ENCODE measurements around the gene MED19.
"Not testable (repeated sequence)": the region's sequence is repeated elsewhere in the genome, so short reads cannot be mapped to it uniquely, and the experiment has no call there.

MED19 gene

GRCh38 chr11:57711414-57712255 lies at the start of gene MED19:
Gene MED19 (minus strand): TSS chr11:57712215. CDS start chr11:57712179, 36 bp downstream.
- DNase-seq, result peak; percentile 86

- no peak for DNase-seq
These were observed 46.2 kb upstream of the MED19 start for GRCh38 chr11:57758174-57758573.

GRCh38 chr11:57752954-57753353 lies 40.9 kb upstream of the MED19 start:
- DNase-seq, result no peak

GRCh38 chr11:57751676-57752253 lies 39.8 kb upstream of the MED19 start, which contains the start of gene BTBD18:
Gene BTBD18 (minus strand): TSS chr11:57751819. CDS start chr11:57751188, 631 bp downstream.
- no peak for DNase-seq

GRCh38 chr11:57751176-57751575 lies 39.2 kb upstream of the MED19 start:
- no peak for DNase-seq

- DNase-seq, result no peak
These were observed 34.9 kb upstream of the MED19 start for GRCh38 chr11:57746920-57747319.

GRCh38 chr11:57745206-57745605 lies 33.2 kb upstream of the MED19 start:
- no peak for DNase-seq

- no peak for DNase-seq
These were observed 32.3 kb upstream of the MED19 start for GRCh38 chr11:57744357-57744756.

- DNase-seq, result no peak
These were observed 30.1 kb upstream of the MED19 start for GRCh38 chr11:57742087-57742452.

- DNase-seq, result peak; percentile 98
These were observed 29.4 kb upstream of the MED19 start, which contains the start of gene SELENOH for GRCh38 chr11:57741132-57742086. Gene SELENOH (plus strand): TSS chr11:57741491. CDS start chr11:57741596, 105 bp downstream.

GRCh38 chr11:57735619-57736298 lies 23.7 kb upstream of the MED19 start:
- no peak for DNase-seq

GRCh38 chr11:57732661-57733060 lies 20.6 kb upstream of the MED19 start:
- no peak for DNase-seq

- no peak for DNase-seq
These were observed 17.5 kb upstream of the MED19 start for GRCh38 chr11:57729479-57729878.

GRCh38 chr11:57728829-57729228 lies 16.8 kb upstream of the MED19 start:
- no peak for DNase-seq

- no peak for DNase-seq
These were observed 15.2 kb upstream of the MED19 start for GRCh38 chr11:57727185-57727584.

- DNase-seq, result not testable (repeated sequence)
These were observed 4.7 kb upstream of the MED19 start for GRCh38 chr11:57716726-57717125.

GRCh38 chr11:57713835-57714234 lies 1.8 kb upstream of the MED19 start:
- DNase-seq, result no peak

GRCh38 chr11:57712256-57713150 lies 488 bp upstream of the MED19 start, which contains the start of gene TMX2:
Gene TMX2 (plus strand): TSS chr11:57712593. CDS start chr11:57712619, 26 bp downstream.
- DNase-seq, result peak; percentile 99

GRCh38 chr11:57709802-57710367 lies 2.1 kb downstream of the MED19 start:
- DNase-seq, result no peak

- not testable (repeated sequence) for DNase-seq
These were observed 6.6 kb downstream of the MED19 start for GRCh38 chr11:57705432-57705831.

- no peak for DNase-seq
These were observed 7.1 kb downstream of the MED19 start for GRCh38 chr11:57704932-57705331.
